Measurements from ENCODE around the gene GNRH2. TPM values are rescaled to one million over a fixed set of nuclear protein-coding genes. Genes with fewer than 3 reads are reported as not detected.

Gene GNRH2
- total RNA-seq, 1 experiment from 2014 or later = not detected

GRCh38 chr20:3085571-3086072, 42.2 kb downstream of the GNRH2 start:
- H3K4me1 ChIP-seq (replicated peaks) = 0 out of 2 replicates have a peak, but pooled peaks cover 3% of the 10 kb centered on the region
- peaks cover 36% of the 10 kb centered on the region for H3K27me3 ChIP-seq (replicated peaks)
- H3K27ac ChIP-seq = no peak overlapping the region
- H3K9me3 ChIP-seq (replicated peaks) = no peaks in the 10 kb centered on the region
- H3K4me3 ChIP-seq = no peak overlapping the region
- no peak for DNase-seq (ENCODE audit: low read depth in 1 of 2, low spot score in 2 of 2)
- H3K36me3 ChIP-seq = no peaks in the 10 kb centered on the region

- Histone ChIP-seq H3K4me3 (no peak overlapping the region), H3K4me1 (replicated peaks) (no peaks in the 10 kb centered on the region), H3K36me3 (no peaks in the 10 kb centered on the region), H3K27me3 (replicated peaks) (peaks cover 36% of the 10 kb centered on the region), H3K9me3 (replicated peaks) (no peaks in the 10 kb centered on the region), H3K27ac (no peak overlapping the region)
- DNase-seq (ENCODE audit: low read depth in 1 of 2, low spot score in 2 of 2) = no peak
Measured at GRCh38 chr20:3088031-3088430, 44.6 kb downstream of the GNRH2 start.

GRCh38 chr20:3090565-3090964, 47.1 kb downstream of the GNRH2 start:
- Histone ChIP-seq H3K4me3 (no peak overlapping the region), H3K27ac (no peak overlapping the region), H3K9me3 (replicated peaks) (no peaks in the 10 kb centered on the region), H3K4me1 (replicated peaks) (no peaks in the 10 kb centered on the region), H3K27me3 (replicated peaks) (peaks cover 28% of the 10 kb centered on the region), H3K36me3 (no peaks in the 10 kb centered on the region)
- DNase-seq (ENCODE audit: low read depth in 1 of 2, low spot score in 2 of 2) = no peak

- Histone ChIP-seq H3K4me3 (no peak overlapping the region), H3K27me3 (replicated peaks) (peaks cover 28% of the 10 kb centered on the region), H3K9me3 (replicated peaks) (no peaks in the 10 kb centered on the region), H3K36me3 (no peaks in the 10 kb centered on the region), H3K4me1 (replicated peaks) (no peaks in the 10 kb centered on the region), H3K27ac (no peak overlapping the region)
- DNase-seq (ENCODE audit: low read depth in 1 of 2, low spot score in 2 of 2) = no peak
Measured at GRCh38 chr20:3092611-3093379, 49.4 kb downstream of the GNRH2 start.

GRCh38 chr20:3093861-3094361, 50.5 kb downstream of the GNRH2 start:
- peaks cover 23% of the 10 kb centered on the region for H3K27me3 ChIP-seq (replicated peaks)
- DNase-seq (ENCODE audit: low read depth in 1 of 2, low spot score in 2 of 2) = no peak
- no peaks in the 10 kb centered on the region for H3K4me1 ChIP-seq (replicated peaks)
- no peaks in the 10 kb centered on the region for H3K36me3 ChIP-seq
- H3K9me3 ChIP-seq (replicated peaks) = no peaks in the 10 kb centered on the region
- no peak overlapping the region for H3K27ac ChIP-seq
- no peak overlapping the region for H3K4me3 ChIP-seq

GRCh38 chr20:3094848-3095629, 51.6 kb downstream of the GNRH2 start:
- no peaks in the 10 kb centered on the region for H3K36me3 ChIP-seq
- no peaks in the 10 kb centered on the region for H3K9me3 ChIP-seq (replicated peaks)
- no peaks in the 10 kb centered on the region for H3K4me1 ChIP-seq (replicated peaks)
- no peak for DNase-seq (ENCODE audit: low read depth in 1 of 2, low spot score in 2 of 2)
- H3K27me3 ChIP-seq (replicated peaks) = peaks cover 23% of the 10 kb centered on the region
- H3K4me3 ChIP-seq = no peak overlapping the region
- no peak overlapping the region for H3K27ac ChIP-seq

Other genes starting within 250 kb of the GNRH2 start
- 1.2 TPM in 1 of 2 replicates, not detected in the other for gene CPXM1, start 243.0 kb upstream of the GNRH2 start, total RNA-seq (2014; rRNA removed; shearing (Covaris generic))
- not detected in 2 replicates for gene C20orf141, start 228.6 kb upstream of the GNRH2 start, total RNA-seq (2014; rRNA removed; shearing (Covaris generic))
- not detected in 2 replicates for gene TMEM239, start 227.3 kb upstream of the GNRH2 start, total RNA-seq (2014; rRNA removed; shearing (Covaris generic))
- 18.3 and 25.6 TPM in 2 replicates for gene PCED1A, start 203.0 kb upstream of the GNRH2 start, total RNA-seq (2014; rRNA removed; shearing (Covaris generic))
- gene VPS16, start 202.9 kb upstream of the GNRH2 start, total RNA-seq (2014; rRNA removed; shearing (Covaris generic)) = 40.5 and 44.3 TPM in 2 replicates
- 16.5 and 36.4 TPM in 2 replicates for gene PTPRA, start 170.1 kb upstream of the GNRH2 start, total RNA-seq (2014; rRNA removed; shearing (Covaris generic))
- gene MRPS26, start 2.4 kb downstream of the GNRH2 start, total RNA-seq (2014; rRNA removed; shearing (Covaris generic)) = 53.2 and 83.0 TPM in 2 replicates
- not detected in 2 replicates for gene OXT, start 28.0 kb downstream of the GNRH2 start, total RNA-seq (2014; rRNA removed; shearing (Covaris generic))
- gene AVP, start 41.1 kb downstream of the GNRH2 start, total RNA-seq (2014; rRNA removed; shearing (Covaris generic)) = not detected in 2 replicates
- 15.5 and 26.3 TPM in 2 replicates for gene FASTKD5, start 116.2 kb downstream of the GNRH2 start, total RNA-seq (2014; rRNA removed; shearing (Covaris generic))
- 3.7 and 4.2 TPM in 2 replicates for gene UBOX5, start 116.2 kb downstream of the GNRH2 start, total RNA-seq (2014; rRNA removed; shearing (Covaris generic))
- 3.9 and 6.1 TPM in 2 replicates for gene LZTS3, start 129.9 kb downstream of the GNRH2 start, total RNA-seq (2014; rRNA removed; shearing (Covaris generic))
- gene DDRGK1, start 161.1 kb downstream of the GNRH2 start, total RNA-seq (2014; rRNA removed; shearing (Covaris generic)) = 28.2 and 29.1 TPM in 2 replicates
- 59.3 and 78.0 TPM in 2 replicates for gene ITPA, start 165.9 kb downstream of the GNRH2 start, total RNA-seq (2014; rRNA removed; shearing (Covaris generic))
- 0.24 TPM in 1 of 2 replicates, not detected in the other for gene SLC4A11, start 195.6 kb downstream of the GNRH2 start, total RNA-seq (2014; rRNA removed; shearing (Covaris generic))

Measured in SJSA1 (cell line).